Upper lobe of left lung (tissue), 4 donors: ENCODE measurements around the gene TYW5.

Experiments used
- EP300 ChIP-seq, 4 donors: sonication (generic); formaldehyde crosslinking; IDR thresholded peaks; one replicate each; pipeline ENCODE4 v1.5.1; 2017; ENCODE audit warnings: antibody characterized with exemption in 4 of 4, control low read depth in 2 of 4
- POLR2A ChIP-seq, 4 donors: fragments of 450-650 bp; IDR thresholded peaks; one replicate each; pipeline ENCODE4 v1.5.1; 2016 to 2017; ENCODE audit warnings: antibody characterized with exemption in 4 of 4, mild to moderate bottlenecking in 2 of 4
- POLR2AphosphoS5 ChIP-seq, 2 donors: sonication (generic); formaldehyde crosslinking; IDR thresholded peaks; one replicate each; pipeline ENCODE4 v1.5.1; 2017; ENCODE audit warnings: antibody characterized with exemption in 2 of 2
- TF ChIP-seq, protein P1 (sequence below), 6 experiments: fragments of 450-650 bp in 4 of 6; fragments of 200-600 bp in 2 of 6; sonication (generic) in 2 of 6; IDR thresholded peaks; one replicate each; pipeline ENCODE4 v1.5.1; 2016 to 2019; ENCODE audit warnings: antibody characterized with exemption in 6 of 6

DNA sequence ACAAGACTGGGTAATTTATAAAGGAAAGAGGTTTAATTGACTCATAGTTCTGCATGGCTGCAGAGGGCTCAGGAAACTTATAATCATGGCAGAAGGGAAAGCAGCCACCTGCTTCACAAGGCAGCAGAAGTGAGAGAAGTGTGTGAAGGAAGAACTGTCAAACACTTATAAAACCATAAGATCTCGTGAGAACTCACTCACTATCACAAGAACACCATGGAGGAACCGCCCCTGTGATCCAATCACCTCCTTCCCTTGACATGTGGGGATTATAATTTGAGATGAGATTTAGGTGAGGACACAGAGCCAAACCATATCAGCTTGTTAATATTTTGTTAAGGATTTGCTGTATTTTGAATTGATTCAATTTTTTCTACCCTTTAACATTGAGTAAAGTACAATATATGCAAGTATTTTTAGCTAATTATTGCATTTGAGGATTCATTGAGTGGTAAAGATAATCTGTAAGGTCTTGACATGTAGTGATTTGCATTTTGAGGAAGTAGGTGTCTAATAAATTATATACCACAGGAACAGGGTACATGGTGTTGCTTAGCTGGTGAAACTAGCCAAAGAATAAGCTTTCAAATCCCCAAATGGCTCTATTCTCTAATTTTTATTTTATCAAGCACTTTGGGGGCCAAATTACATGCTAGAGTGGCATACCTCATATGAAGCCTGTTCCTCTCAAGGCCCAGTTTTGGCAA is 48.1 kb downstream of the TYW5 start:
- TF ChIP-seq EP300 (IDR thresholded peaks at IDR 0.05), result no peak
- TF ChIP-seq, protein P1, sequence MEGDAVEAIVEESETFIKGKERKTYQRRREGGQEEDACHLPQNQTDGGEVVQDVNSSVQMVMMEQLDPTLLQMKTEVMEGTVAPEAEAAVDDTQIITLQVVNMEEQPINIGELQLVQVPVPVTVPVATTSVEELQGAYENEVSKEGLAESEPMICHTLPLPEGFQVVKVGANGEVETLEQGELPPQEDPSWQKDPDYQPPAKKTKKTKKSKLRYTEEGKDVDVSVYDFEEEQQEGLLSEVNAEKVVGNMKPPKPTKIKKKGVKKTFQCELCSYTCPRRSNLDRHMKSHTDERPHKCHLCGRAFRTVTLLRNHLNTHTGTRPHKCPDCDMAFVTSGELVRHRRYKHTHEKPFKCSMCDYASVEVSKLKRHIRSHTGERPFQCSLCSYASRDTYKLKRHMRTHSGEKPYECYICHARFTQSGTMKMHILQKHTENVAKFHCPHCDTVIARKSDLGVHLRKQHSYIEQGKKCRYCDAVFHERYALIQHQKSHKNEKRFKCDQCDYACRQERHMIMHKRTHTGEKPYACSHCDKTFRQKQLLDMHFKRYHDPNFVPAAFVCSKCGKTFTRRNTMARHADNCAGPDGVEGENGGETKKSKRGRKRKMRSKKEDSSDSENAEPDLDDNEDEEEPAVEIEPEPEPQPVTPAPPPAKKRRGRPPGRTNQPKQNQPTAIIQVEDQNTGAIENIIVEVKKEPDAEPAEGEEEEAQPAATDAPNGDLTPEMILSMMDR (IDR thresholded peaks at IDR 0.05), result no peak
- no peak for TF ChIP-seq POLR2A (IDR thresholded peaks at IDR 0.05)
- no peak for TF ChIP-seq POLR2AphosphoS5 (IDR thresholded peaks at IDR 0.05)
